Activated CD4-positive, alpha-beta memory T cell treated with anti-CD3 and anti-CD28 coated beads, Interleukin-2, amount 10 ng/mL, durations not matched to agents 7 days and 5 days (primary cell): ENCODE data around the gene SRD5A1. TPM values are rescaled to one million over a fixed set of nuclear protein-coding genes. Genes with fewer than 3 reads are reported as not detected.

Experiments used
- CTCF ChIA-PET: fragments of 350-600 bp; sonication (Branson Sonifier 250); formaldehyde crosslinking; loops from one replicate; lab custom pipeline; 2021; ENCODE audit warnings: antibody characterized with exemption, inconsistent platforms; lab: Charles Lee
- POLR2A ChIA-PET: fragments of 350-600 bp; sonication (Branson Sonifier 250); formaldehyde crosslinking; loops from one replicate; lab custom pipeline; 2021; ENCODE audit warnings: antibody characterized with exemption; lab: Charles Lee
- DNase-seq: peaks from one replicate; pipeline ENCODE4 v3.0.0-alpha.2; 2020
- H3K27ac Mint-ChIP-seq: one replicate; pipeline ENCODE4 v1.8.0; 2021; ENCODE audit warnings: mild to moderate bottlenecking, mixed read lengths
- H3K27me3 Mint-ChIP-seq: one replicate; pipeline ENCODE4 v1.8.0; 2021; ENCODE audit warnings: mixed read lengths
- H3K36me3 Mint-ChIP-seq: one replicate; pipeline ENCODE4 v1.8.0; 2021; ENCODE audit warnings: low read depth, mixed read lengths
- H3K4me1 Mint-ChIP-seq: one replicate; pipeline ENCODE4 v1.8.0; 2021; ENCODE audit warnings: mixed read lengths
- H3K4me3 Mint-ChIP-seq: one replicate; pipeline ENCODE4 v1.8.0; 2021; ENCODE audit warnings: mild to moderate bottlenecking, mixed read lengths
- H3K9me3 Mint-ChIP-seq: one replicate; pipeline ENCODE4 v1.8.0; 2021; ENCODE audit warnings: mixed read lengths
- total RNA-seq, 2 experiments: library from RNA; stranded (reverse); gene quantifications; one replicate each; pipeline ENCODE4 v1.2.3, GENCODE V29; 2021

SRD5A1 gene
- total RNA-seq, 2 experiments from 2014 or later: 10.2 to 12.4 TPM

GRCh38 chr5:6719896-6720560, 86.8 kb downstream of the SRD5A1 start:
- Mint-ChIP-seq H3K27me3 (no peaks in the 10 kb centered on the region), H3K9me3 (no peaks in the 10 kb centered on the region), H3K27ac (no peak overlapping the region), H3K36me3 (peaks cover 50% of the 10 kb centered on the region), H3K4me3 (no peak overlapping the region), H3K4me1 (peaks cover 82% of the 10 kb centered on the region)
- CTCF ChIA-PET: no interaction called here
- DNase-seq: no peak
- POLR2A ChIA-PET: interaction anchor here (0.8 to 1.6 kb wide), 3 partner anchors 9 to 89 kb away, joined by 3 to 5 read pairs (median 4); partner anchors contain the start of gene SRD5A1

GRCh38 chr5:6720561-6720921, 87.3 kb downstream of the SRD5A1 start:
- Mint-ChIP-seq H3K27ac (no peak overlapping the region), H3K36me3 (peaks cover 47% of the 10 kb centered on the region), H3K4me1 (peaks cover 79% of the 10 kb centered on the region), H3K4me3 (no peak overlapping the region), H3K9me3 (no peaks in the 10 kb centered on the region), H3K27me3 (no peaks in the 10 kb centered on the region)
- CTCF ChIA-PET: no interaction called here
- POLR2A ChIA-PET: interaction anchor here (1.6 kb wide), 1 partner anchor 9 kb away, joined by 5 read pairs; no protein-coding TSS in a partner anchor
- no peak for DNase-seq

- peak overlapping the region; percentile 74 for H3K27ac Mint-ChIP-seq
- H3K27me3 Mint-ChIP-seq: no peaks in the 10 kb centered on the region
- CTCF ChIA-PET: interaction anchor here (0.8 to 1.1 kb wide), 2 partner anchors 89 to 101 kb away, joined by 4 to 5 read pairs; partner anchors contain the start of genes NSUN2 and SRD5A1
- DNase-seq: peak; percentile 8
- H3K36me3 Mint-ChIP-seq: peaks cover 48% of the 10 kb centered on the region
- no peaks in the 10 kb centered on the region for H3K9me3 Mint-ChIP-seq
- POLR2A ChIA-PET: interaction anchor here (1.0 to 1.8 kb wide), 2 partner anchors 9 to 88 kb away, joined by 5 to 6 read pairs; partner anchors contain the start of genes NSUN2, SRD5A1 and TENT4A
- H3K4me3 Mint-ChIP-seq: peak overlapping the region; percentile 59
- peaks cover 73% of the 10 kb centered on the region for H3K4me1 Mint-ChIP-seq
Measured at GRCh38 chr5:6721442-6721841, 88.2 kb downstream of the SRD5A1 start.

- H3K9me3 Mint-ChIP-seq: no peaks in the 10 kb centered on the region
- no peak for DNase-seq
- CTCF ChIA-PET: interaction anchor here (0.8 to 1.4 kb wide), 5 partner anchors 10 to 100 kb away, joined by 3 to 5 read pairs (median 4); partner anchors contain the start of genes NSUN2 and SRD5A1
- POLR2A ChIA-PET: interaction anchor here (1.0 to 1.8 kb wide), 2 partner anchors 9 to 89 kb away, joined by 5 to 6 read pairs; partner anchors contain the start of genes NSUN2, SRD5A1 and TENT4A
- peak overlapping the region; percentile 59 for H3K4me3 Mint-ChIP-seq
- H3K27me3 Mint-ChIP-seq: no peaks in the 10 kb centered on the region
- H3K36me3 Mint-ChIP-seq: peaks cover 48% of the 10 kb centered on the region
- H3K4me1 Mint-ChIP-seq: peaks cover 73% of the 10 kb centered on the region
- H3K27ac Mint-ChIP-seq: peak overlapping the region; percentile 74
Measured at GRCh38 chr5:6722015-6722414, 88.8 kb downstream of the SRD5A1 start.

- CTCF ChIA-PET: interaction anchor here (1.4 kb wide), 1 partner anchor 14 kb away, joined by 5 read pairs; no protein-coding TSS in a partner anchor
Measured at GRCh38 chr5:6723122-6723815, 90.0 kb downstream of the SRD5A1 start.

GRCh38 chr5:6723816-6724300, 90.6 kb downstream of the SRD5A1 start:
- ChIA-PET POLR2A (no interaction called here), CTCF (no interaction called here)
- peaks cover 71% of the 10 kb centered on the region for H3K4me1 Mint-ChIP-seq
- H3K36me3 Mint-ChIP-seq: peaks cover 40% of the 10 kb centered on the region
- DNase-seq: no peak
- no peaks in the 10 kb centered on the region for H3K9me3 Mint-ChIP-seq
- H3K4me3 Mint-ChIP-seq: no peak overlapping the region
- H3K27ac Mint-ChIP-seq: no peak overlapping the region
- no peaks in the 10 kb centered on the region for H3K27me3 Mint-ChIP-seq

More at GRCh38 chr5:6723122-6723815, 90.0 kb downstream of the SRD5A1 start:
- POLR2A ChIA-PET: no interaction called here
- peaks cover 45% of the 10 kb centered on the region for H3K36me3 Mint-ChIP-seq
- no peak for DNase-seq
- no peaks in the 10 kb centered on the region for H3K27me3 Mint-ChIP-seq
- no peak overlapping the region for H3K4me3 Mint-ChIP-seq
- H3K27ac Mint-ChIP-seq: no peak overlapping the region
- peaks cover 72% of the 10 kb centered on the region for H3K4me1 Mint-ChIP-seq
- H3K9me3 Mint-ChIP-seq: no peaks in the 10 kb centered on the region

Other genes starting within 250 kb of the SRD5A1 start
- gene UBE2QL1, start 184.6 kb upstream of the SRD5A1 start, total RNA-seq: under 1 TPM; 0.10 TPM
- 10 to 100 TPM; 63.5 to 73.3 TPM for gene NSUN2, start 396 bp upstream of the SRD5A1 start, total RNA-seq
- gene TENT4A, start 80.0 kb downstream of the SRD5A1 start, total RNA-seq: 10 to 100 TPM; 34.3 to 36.6 TPM